Measurements from ENCODE around the gene CELF2.
"Not testable (repeated sequence)": the region's sequence is repeated elsewhere in the genome, so short reads cannot be mapped to it uniquely, and the experiment has no call there.

The CELF2 gene

GRCh38 chr10:11337516-11337915 is 319.8 kb downstream of the CELF2 start:
- no peak for DNase-seq

GRCh38 chr10:11338160-11338844 is 320.6 kb downstream of the CELF2 start:
- no peak for DNase-seq

GRCh38 chr10:11339013-11339412 is 321.3 kb downstream of the CELF2 start:
- DNase-seq = no peak

- DNase-seq = no peak
Observed at GRCh38 chr10:11339660-11340059, 322.0 kb downstream of the CELF2 start.

GRCh38 chr10:11341283-11341960 is 323.8 kb downstream of the CELF2 start:
- no peak for DNase-seq

- DNase-seq = no peak
Observed at GRCh38 chr10:11344081-11344480, 326.4 kb downstream of the CELF2 start.

- DNase-seq = no peak
Observed at GRCh38 chr10:11344550-11344949, 326.9 kb downstream of the CELF2 start.

- DNase-seq = no peak
Observed at GRCh38 chr10:11345224-11346054, 327.8 kb downstream of the CELF2 start.

- not testable (repeated sequence) for DNase-seq
Observed at GRCh38 chr10:11347580-11347979, 329.9 kb downstream of the CELF2 start.

GRCh38 chr10:11351801-11352200 is 334.1 kb downstream of the CELF2 start:
- no peak for DNase-seq

GRCh38 chr10:11353006-11353896 is 335.6 kb downstream of the CELF2 start:
- DNase-seq = no peak

- DNase-seq = no peak
Observed at GRCh38 chr10:11354823-11355222, 337.2 kb downstream of the CELF2 start.

GRCh38 chr10:11355592-11355991 is 337.9 kb downstream of the CELF2 start:
- no peak for DNase-seq

- no peak for DNase-seq
Observed at GRCh38 chr10:11357439-11357838, 339.8 kb downstream of the CELF2 start.

- DNase-seq = no peak
Observed at GRCh38 chr10:11358011-11358410, 340.3 kb downstream of the CELF2 start.

GRCh38 chr10:11358923-11359575 is 341.4 kb downstream of the CELF2 start:
- no peak for DNase-seq

- DNase-seq = no peak
Observed at GRCh38 chr10:11359869-11360268, 342.2 kb downstream of the CELF2 start.

GRCh38 chr10:11363497-11363896 is 345.8 kb downstream of the CELF2 start:
- DNase-seq = no peak

GRCh38 chr10:11364241-11364640 is 346.6 kb downstream of the CELF2 start:
- DNase-seq = no peak

GRCh38 chr10:11366889-11367288 is 349.2 kb downstream of the CELF2 start:
- not testable (repeated sequence) for DNase-seq

GRCh38 chr10:11367505-11367904 is 349.8 kb downstream of the CELF2 start:
- DNase-seq = no peak

- DNase-seq = no peak
Observed at GRCh38 chr10:11373717-11374171, 356.1 kb downstream of the CELF2 start.
